Stomach (tissue), 9 donors: ENCODE data around the gene BTBD10. TPM values are rescaled to one million over a fixed set of nuclear protein-coding genes. Genes with fewer than 3 reads are reported as not detected.

Experiments
- DNase-seq, 2 donors: peaks; one replicate each; pipeline versions ENCODE4 v3.0.0 to v3.0.0-alpha.2; 2013 to 2019
- H3K27ac ChIP-seq, 5 donors: fragments of 200-600 bp in 4 of 5; sonication (generic) in 4 of 5; one replicate each; pipeline ENCODE4 v1.5.1; 2013 to 2019; ENCODE audit warnings: mild to moderate bottlenecking in 1 of 5, moderate library complexity in 1 of 5
- H3K27me3 ChIP-seq, 3 donors: fragments of 200-600 bp; sonication (generic); one replicate each; pipeline ENCODE4 v1.5.1; 2017 to 2019; ENCODE audit warnings: mixed run types in 1 of 3
- H3K36me3 ChIP-seq, 4 donors: fragments of 200-600 bp; sonication (generic); 1 replicate in 3 of 4; 2 replicates in 1 of 4; pipeline ENCODE4 v1.5.1; 2016 to 2019
- H3K4me1 ChIP-seq, 4 donors: fragments of 200-600 bp; sonication (generic); one replicate each; pipeline ENCODE4 v1.5.1; 2016 to 2019
- H3K4me3 ChIP-seq, 4 donors: fragments of 200-600 bp; sonication (generic) in 3 of 4; one replicate each; pipeline ENCODE4 v1.5.1; 2016 to 2019; ENCODE audit warnings: mild to moderate bottlenecking in 1 of 4
- H3K9me3 ChIP-seq, 4 donors: fragments of 200-600 bp; sonication (generic); one replicate each; pipeline ENCODE4 v1.5.1; 2016 to 2019
- CTCF ChIP-seq, 7 experiments: fragments of 450-650 bp in 4 of 7; fragments of 200-600 bp in 3 of 7; sonication (generic) in 3 of 7; IDR thresholded peaks; one replicate each; pipeline ENCODE4 v1.5.1; 2016 to 2019; ENCODE audit warnings: antibody characterized with exemption in 7 of 7, control low read depth in 2 of 7, mild to moderate bottlenecking in 1 of 7
- EP300 ChIP-seq: sonication (generic); formaldehyde crosslinking; IDR thresholded peaks from one replicate; pipeline ENCODE4 v1.6.1; 2017; ENCODE audit warnings: antibody characterized with exemption
- POLR2A ChIP-seq, 4 donors: fragments of 450-650 bp; IDR thresholded peaks; one replicate each; pipeline ENCODE4 v1.6.1; 2016; ENCODE audit warnings: antibody characterized with exemption in 4 of 4, control low read depth in 2 of 4, mild to moderate bottlenecking in 1 of 4, moderate library complexity in 1 of 4
- POLR2AphosphoS5 ChIP-seq, 3 donors: sonication (generic); formaldehyde crosslinking; IDR thresholded peaks; one replicate each; pipeline ENCODE4 v1.6.1; 2016; ENCODE audit warnings: antibody characterized with exemption in 3 of 3
- WGBS, 5 donors: extraction: QIAGEN DNeasy Blood & Tissue Kit in 3 of 5; methylation state at CpG; one replicate each; pipeline versions ENCODE4 v1.1.5 to v1.1.7; 2013 to 2018; 5-methylcytosine and 5-hydroxymethylcytosine counted together
- intact Hi-C: fragments of 100-400 bp; cut with DNase I; formaldehyde crosslinking; loops from one replicate; pipeline ENCODE4 v1.15.1; 2023; ENCODE audit warnings: low total_unique reads
- polyA plus RNA-seq, 3 donors: library from polyadenylated mRNA; stranded (reverse); fragments of 200-250 nt; gene quantifications; one replicate each; pipeline ENCODE4 v1.2.3, GENCODE V29; 2013
- total RNA-seq, 5 donors: library from RNA; depleted of rRNA; stranded (reverse); fragments of >200 nt; gene quantifications; one replicate each; pipeline versions ENCODE4 v1.1.0 to v1.2.3, GENCODE V29; 2014 to 2016
- donor health status: healthy with polysubstance abuse.
- donor health status: Bipolar disorder and iron deficiency.
- donor health status: healthy.

The BTBD10 gene
- total and polyA plus RNA-seq, 8 donors, result 2.0 to 111 (median 29.3) TPM

DNA sequence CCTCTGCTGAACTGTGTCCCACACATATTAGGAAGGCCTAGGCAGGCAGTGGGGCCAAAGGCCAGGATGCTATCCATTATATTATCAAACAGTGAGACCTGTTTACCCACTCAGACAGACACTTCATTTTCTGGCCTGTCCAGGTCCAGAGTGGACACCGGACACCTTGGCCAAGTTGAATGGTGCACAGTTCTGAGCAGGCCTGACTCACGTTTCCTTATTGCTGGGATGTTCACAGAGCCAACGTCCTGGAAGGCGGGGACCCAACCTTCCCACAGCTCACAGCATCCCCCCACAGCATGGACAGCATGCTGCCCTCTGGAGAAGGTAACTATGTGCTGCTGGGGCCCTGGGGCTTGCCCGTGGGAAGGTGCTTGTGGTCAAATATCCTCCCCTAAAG, 86.6 kb downstream of the BTBD10 start:
- intact Hi-C loops, result no loop called here
- Histone ChIP-seq H3K27me3 (no peaks in the 10 kb centered on the region), H3K27ac (no peak overlapping the region), H3K9me3 (no peaks in the 10 kb centered on the region), H3K36me3 (peaks cover 56 to 100% (median 100%) of the 10 kb centered on the region in 4 donors), H3K4me3 (no peak overlapping the region), H3K4me1 (no peaks in the 10 kb centered on the region)
- TF ChIP-seq EP300 (no peak), POLR2AphosphoS5 (IDR thresholded peaks at IDR 0.05) (no peak), POLR2A (IDR thresholded peaks at IDR 0.05) (no peak), CTCF (IDR thresholded peaks at IDR 0.05) (no peak)
- WGBS, 5 donors, result 73 to 89% (median 81%) methylated on average over 5 of the region's 5 CpGs
- no peak for DNase-seq

DNA sequence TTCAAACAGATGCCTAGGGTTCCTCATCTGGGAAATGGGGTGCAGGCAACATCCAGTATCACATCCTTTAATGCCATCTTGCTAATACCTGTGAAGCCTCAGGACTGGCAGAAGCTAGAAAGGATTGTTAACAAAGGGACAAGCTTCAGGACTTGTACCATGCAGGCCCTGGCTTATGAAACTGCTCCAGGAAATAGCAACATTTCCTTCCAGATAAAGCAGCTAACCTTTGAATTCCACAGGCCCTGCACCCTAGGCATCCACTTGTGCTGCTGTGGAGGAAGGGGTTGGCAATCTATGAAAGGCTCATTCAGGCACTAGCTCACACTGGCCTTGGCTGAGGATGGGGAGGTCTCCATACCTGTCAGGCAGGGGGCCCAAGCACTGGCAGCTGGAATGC, 87.2 kb downstream of the BTBD10 start:
- TF ChIP-seq CTCF (IDR thresholded peaks at IDR 0.05) (no peak), POLR2AphosphoS5 (IDR thresholded peaks at IDR 0.05) (no peak)
- Histone ChIP-seq H3K9me3 (no peaks in the 10 kb centered on the region), H3K4me1 (no peaks in the 10 kb centered on the region), H3K36me3 (peaks cover 53 to 100% (median 100%) of the 10 kb centered on the region in 4 donors), H3K27me3 (no peaks in the 10 kb centered on the region), H3K27ac (no peak overlapping the region), H3K4me3 (no peak overlapping the region)
- DNase-seq, result no peak
- intact Hi-C loops, result no loop called here

DNA sequence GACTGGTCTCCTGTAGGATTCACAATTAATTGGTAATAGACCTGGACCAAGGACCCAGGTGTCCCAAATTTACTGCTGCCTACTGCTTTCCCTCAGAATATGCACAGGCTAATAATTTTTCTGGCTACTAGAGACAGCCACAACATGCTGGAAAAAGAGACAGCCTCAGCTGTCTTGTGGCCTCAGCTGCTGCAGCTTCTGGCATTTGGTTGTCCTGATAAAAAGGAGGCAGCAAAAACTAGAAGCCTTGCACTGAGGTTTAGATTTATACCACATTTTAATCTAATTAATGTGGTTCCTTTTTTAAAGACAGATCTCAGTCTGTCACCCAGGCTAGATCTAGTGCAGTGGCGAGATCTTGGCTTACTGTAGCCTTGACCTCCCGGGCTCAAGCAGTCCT, 89.8 kb downstream of the BTBD10 start:
- Histone ChIP-seq H3K27ac (no peak overlapping the region), H3K27me3 (no peaks in the 10 kb centered on the region), H3K9me3 (no peaks in the 10 kb centered on the region), H3K4me1 (no peaks in the 10 kb centered on the region), H3K36me3 (peaks cover 58 to 100% (median 99%) of the 10 kb centered on the region in 4 donors), H3K4me3 (no peak overlapping the region)
- no peak for DNase-seq
- 67 to 97% (median 91%) methylated on average over 2 of the region's 2 CpGs for WGBS, 5 donors
- TF ChIP-seq POLR2AphosphoS5 (IDR thresholded peaks at IDR 0.05), result no peak
- no peak for TF ChIP-seq POLR2A (IDR thresholded peaks at IDR 0.05)
- TF ChIP-seq EP300, result no peak
- TF ChIP-seq CTCF (IDR thresholded peaks at IDR 0.05), result no peak
- intact Hi-C loops, result no loop called here

DNA sequence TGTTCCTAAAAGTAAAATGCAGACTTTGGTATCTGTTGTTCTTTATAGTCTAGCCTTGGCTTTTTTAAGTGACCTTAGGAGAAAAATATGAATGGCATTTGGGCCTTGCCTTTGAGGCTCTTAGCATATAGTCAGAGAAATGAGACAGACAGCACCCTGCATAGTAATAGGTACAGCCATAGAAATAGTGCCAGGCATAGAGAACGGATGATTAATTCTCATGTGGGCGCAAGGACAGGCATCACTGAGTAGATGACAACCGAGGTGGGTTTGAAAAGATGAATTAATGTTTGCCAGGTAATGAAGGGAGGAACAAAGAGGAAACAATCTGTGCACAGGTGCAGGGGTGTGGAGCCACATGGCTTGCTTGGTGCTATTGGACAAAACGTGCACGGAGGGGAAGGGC, 95.0 kb downstream of the BTBD10 start:
- no peak for DNase-seq
- Histone ChIP-seq H3K4me3 (no peak overlapping the region), H3K27ac (no peak overlapping the region), H3K4me1 (no peaks in the 10 kb centered on the region), H3K27me3 (no peaks in the 10 kb centered on the region), H3K9me3 (no peaks in the 10 kb centered on the region), H3K36me3 (peaks cover 41 to 100% (median 99%) of the 10 kb centered on the region in 4 donors)
- TF ChIP-seq POLR2AphosphoS5 (IDR thresholded peaks at IDR 0.05) (no peak), CTCF (IDR thresholded peaks at IDR 0.05) (no peak), POLR2A (IDR thresholded peaks at IDR 0.05) (no peak), EP300 (no peak)
- intact Hi-C loops, result no loop called here
- 81 to 88% (median 84%) methylated on average over 5 of the region's 5 CpGs for WGBS, 5 donors
